Glomerular endothelial cell (primary cell): ENCODE data around the gene ARL6IP1. TPM values are rescaled to one million over a fixed set of nuclear protein-coding genes. Genes with fewer than 3 reads are reported as not detected.
"Not testable (repeated sequence)": the region's sequence is repeated elsewhere in the genome, so short reads cannot be mapped to it uniquely, and the experiment has no call there.

Experiments used
- DNase-seq: peaks from one replicate; pipeline ENCODE4 v3.0.0-alpha.2; 2011; ENCODE audit warnings: low read depth, low spot score; ENCODE audit errors: extremely low read depth
- total RNA-seq: library from RNA; depleted of rRNA; stranded (reverse); fragments of >200 nt; gene quantifications from 2 replicates; pipeline ENCODE4 v1.2.3, GENCODE V29; 2015

ARL6IP1 gene
- total RNA-seq, 1 donor from 2014 or later, result 160 TPM

GRCh38 chr16:18800293-18800692 is 1.1 kb downstream of the ARL6IP1 start:
- DNase-seq, result no peak

DNA sequence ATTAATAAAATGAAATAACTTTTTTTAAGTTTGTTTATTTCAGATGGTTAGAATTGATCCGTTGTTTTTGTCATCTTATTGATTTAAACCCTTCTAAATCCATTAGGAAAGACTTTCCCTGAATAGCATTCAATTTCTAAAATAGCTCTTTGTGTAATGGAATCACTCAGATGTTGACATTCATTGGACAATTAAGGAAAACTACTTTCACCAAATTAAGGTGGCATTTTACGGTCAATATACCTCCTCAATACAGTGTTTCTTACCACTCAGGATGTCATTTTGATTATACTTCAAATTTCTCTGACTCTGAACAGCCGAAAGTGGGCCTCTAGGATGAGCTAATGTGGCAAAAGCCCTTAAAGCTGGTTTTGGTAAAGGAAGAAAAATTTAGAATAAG is 1.8 kb downstream of the ARL6IP1 start:
- DNase-seq, result no peak

- DNase-seq, result no peak
Measured at GRCh38 chr16:18797746-18798145, 3.6 kb downstream of the ARL6IP1 start.

DNA sequence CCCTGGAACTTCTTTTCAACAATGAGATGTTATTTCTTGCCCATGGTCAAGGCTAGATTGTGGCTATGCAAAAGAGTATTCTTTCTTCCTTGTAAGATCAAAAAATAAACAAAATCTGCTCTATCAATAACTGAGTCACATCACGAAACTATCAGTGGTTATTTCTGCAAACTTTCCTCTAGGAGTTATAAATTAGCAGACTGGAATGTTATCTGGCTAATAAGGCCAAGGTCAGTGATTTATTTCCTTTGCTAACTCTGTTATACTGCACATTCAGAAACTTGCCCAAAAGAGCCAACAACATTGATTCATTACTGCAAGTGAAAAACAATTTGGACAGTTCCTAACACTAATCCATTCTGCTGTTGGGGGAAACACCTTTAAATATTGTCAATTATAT is 5.0 kb downstream of the ARL6IP1 start:
- no peak for DNase-seq

DNA sequence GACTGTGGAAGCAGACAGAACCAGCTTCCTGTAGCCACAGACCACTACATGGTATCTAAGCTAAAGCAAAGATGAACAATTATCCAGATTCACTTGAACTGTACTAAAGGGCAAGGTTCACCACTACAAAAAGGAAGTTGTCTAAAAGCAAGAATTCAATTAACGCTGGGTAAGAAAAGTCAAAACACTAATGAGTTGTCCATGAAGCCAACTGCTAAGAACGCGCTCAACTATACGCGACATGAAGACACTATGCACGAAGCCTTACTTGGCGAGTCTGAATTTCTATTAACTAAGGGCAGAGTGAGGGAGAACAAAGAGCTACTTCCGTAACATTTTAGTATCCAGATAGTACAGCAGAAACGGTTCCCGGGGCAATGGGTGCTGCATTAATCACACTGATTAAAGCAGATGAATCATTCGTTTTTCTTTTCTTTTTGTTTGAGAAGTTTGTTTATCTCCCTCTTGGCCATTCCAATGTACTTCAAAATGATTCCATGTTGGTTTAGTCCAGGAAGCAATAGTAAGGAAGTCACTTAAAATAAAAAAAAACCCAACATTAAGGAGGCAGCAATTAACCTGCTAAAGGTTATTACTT is 8.4 kb downstream of the ARL6IP1 start:
- no peak for DNase-seq

DNA sequence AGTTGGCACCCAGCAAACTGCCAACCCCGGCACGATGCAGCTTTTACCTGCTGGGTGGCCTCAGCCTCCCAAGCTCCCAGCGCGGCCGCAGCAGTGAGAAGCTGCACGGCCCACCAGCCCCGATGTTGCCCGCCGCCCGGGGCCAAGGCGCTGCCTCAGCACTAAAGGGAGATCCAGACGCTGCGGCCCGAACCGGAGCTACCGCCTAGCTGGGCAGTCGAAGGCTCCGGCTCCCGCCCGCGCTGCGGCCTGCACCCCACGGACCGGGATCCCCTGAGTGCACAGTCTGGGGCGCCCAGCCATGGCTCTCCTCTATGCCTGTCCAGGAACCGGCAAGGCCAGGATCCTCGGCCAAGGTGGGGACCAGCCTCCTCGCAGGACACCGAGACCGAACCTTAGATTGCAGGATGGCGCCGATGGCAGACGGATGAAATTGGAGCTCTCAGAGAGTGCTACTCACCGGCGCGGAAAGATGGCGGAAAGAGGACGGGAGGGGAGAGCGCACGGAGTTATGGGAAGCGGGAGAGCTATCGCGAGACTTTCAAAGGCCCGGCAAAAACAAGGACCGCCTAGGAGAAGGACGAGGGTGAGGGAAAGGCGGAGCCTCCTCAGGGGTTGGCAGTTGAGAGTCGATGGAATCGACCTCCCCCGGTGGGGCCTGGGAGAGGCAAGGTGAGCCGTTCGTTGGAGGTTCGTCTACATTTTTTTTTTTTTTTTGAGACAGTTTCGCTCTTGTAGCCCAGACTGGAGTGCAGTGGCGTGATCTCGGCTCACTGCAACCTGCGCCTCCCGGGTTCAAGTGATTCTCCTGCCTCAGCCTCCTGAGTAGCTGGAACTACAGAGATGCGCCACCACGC is 11.3 kb downstream of the ARL6IP1 start, which contains the start of gene RPS15A:
TSS of gene RPS15A (minus strand) at position 485 of the 857 bp plus-strand sequence. CDS start 1,221 bp downstream, outside the sequence.
- peak; percentile 91 for DNase-seq

DNA sequence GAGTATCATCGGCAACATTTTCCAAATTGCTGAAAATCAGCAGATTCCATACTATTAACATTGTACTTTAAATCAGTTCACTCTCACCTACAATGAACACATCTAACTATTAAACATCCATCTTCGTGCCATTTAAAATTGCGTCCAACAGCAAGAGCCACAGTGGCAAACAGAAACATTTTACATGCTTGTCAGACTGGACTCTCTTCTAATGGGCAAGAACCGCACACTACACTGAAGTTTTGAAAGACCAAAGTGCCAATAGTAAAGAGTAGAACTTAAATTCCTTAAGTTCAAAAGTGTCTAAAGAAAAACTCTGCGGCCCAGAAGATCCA is 11.9 kb downstream of the ARL6IP1 start:
- DNase-seq, result no peak

DNA sequence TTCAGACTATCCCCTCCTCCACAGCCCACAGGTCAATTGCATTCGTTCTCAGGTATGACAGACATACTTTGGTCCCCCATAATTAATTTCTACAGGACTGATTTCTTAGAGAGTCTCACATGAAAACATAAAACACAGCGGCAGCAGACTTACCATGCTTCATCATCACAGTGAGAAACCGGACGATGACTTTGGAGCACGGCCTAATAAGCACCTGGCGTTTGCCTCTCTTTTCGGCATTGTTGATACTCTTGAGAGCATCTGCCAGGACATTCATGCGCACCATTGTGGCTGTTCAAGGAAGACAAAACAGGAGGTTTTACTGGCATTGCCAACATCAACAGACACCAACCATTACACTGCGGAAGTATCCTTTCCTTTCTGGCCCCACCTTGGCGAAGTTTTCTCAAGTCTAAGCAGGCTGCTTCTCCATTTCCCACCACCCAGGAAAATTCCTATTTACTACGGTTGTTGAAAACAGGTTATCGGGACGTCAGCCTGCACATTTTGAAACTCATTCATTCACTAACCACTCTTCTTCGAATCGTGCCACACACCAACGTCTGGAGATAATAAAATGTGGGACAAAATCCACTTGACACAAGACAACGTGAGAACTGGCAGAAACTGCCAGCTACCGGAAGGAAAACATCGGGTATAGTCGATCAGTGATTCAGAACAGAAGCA is 12.4 kb downstream of the ARL6IP1 start:
- no peak for DNase-seq

- DNase-seq, result no peak
Measured at GRCh38 chr16:18784917-18785623, 16.3 kb downstream of the ARL6IP1 start.

- no peak for DNase-seq
Measured at GRCh38 chr16:18783430-18784341, 17.7 kb downstream of the ARL6IP1 start.

GRCh38 chr16:18782697-18783429 is 18.5 kb downstream of the ARL6IP1 start:
- DNase-seq, result no peak

- not testable (repeated sequence) for DNase-seq
Measured at GRCh38 chr16:18781232-18781631, 20.1 kb downstream of the ARL6IP1 start.

DNA sequence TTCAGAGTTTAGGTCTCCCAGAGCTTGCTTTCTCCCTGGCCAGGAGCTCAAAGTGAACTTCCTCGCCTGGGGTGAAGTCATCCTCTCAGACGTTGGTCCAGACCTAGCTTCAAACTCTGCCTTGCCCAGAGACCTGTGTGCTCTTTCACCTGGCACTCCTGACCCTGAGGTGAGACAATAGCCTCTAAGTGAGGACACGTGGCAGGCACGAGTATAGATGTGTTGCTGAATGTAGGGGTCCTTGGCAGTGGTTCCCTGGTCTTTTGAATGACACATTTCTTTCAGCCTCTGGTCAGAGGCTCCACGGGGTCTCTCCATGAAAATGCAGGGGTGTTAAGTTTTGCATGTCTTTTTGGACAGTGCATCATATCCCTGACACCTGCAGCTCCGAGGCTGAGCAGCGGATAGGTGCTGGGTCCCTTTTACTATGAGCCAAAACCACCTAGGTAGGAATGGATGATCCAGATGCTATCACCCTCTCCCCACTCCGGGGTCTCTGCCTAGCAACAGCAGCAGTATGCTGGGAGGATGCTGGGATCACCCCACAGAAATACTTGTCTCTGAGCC is 20.8 kb downstream of the ARL6IP1 start:
- DNase-seq, result not testable (repeated sequence)

DNA sequence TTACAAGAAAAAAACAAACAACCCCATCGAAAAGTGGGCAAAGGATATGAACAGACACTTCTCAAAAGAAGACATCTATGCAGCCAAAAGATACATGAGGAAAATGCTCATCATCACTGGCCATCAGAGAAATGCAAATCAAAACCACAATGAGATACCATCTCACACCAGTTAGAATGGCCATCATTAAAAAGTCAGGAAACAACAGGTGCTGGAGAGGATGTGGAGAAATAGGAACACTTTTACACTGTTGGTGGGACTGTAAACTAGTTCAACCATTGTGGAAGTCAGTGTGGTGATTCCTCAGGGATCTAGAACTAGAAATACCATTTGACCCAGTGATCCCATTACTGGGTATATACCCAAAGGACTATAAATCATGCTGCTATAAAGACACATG is 23.7 kb downstream of the ARL6IP1 start:
- not testable (repeated sequence) for DNase-seq

DNA sequence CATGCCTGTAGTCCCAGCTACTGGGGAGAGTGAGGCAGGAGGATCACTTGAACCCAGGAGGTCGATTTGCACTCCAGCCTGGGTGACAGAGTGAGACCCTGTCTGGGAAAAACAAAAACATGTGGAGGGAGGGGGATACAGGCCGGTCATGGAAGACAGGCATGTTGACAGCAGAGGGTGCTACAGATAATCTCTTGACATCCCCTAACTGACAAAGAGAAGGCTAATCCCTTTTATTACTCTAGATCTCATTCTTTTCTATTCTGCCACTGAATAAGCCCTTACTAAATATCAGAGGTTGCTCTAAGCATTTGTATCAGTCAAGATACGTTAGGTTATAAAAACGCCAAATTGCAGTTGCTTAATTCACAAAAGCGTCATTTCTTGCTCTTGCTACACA is 25.0 kb downstream of the ARL6IP1 start:
- DNase-seq, result not testable (repeated sequence)

DNA sequence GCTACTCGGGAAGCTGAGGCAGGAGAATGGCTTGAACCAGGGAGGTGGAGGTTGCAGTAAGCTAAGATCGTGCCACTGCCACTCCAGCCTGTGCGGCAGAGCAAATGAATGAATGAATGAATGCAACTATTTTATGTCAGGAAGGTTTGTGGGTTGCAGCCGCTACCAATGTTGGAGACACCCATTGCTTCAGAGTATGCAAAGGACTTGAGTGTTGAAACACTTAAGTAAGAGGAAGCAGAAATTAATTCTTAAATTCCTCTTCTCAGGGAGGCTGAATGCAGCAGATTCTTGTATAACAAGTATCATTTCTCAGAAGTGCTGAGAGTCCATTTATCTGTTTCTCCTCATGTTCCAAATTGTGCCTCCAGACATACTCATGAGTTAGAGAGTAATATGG is 26.7 kb downstream of the ARL6IP1 start:
- not testable (repeated sequence) for DNase-seq

DNA sequence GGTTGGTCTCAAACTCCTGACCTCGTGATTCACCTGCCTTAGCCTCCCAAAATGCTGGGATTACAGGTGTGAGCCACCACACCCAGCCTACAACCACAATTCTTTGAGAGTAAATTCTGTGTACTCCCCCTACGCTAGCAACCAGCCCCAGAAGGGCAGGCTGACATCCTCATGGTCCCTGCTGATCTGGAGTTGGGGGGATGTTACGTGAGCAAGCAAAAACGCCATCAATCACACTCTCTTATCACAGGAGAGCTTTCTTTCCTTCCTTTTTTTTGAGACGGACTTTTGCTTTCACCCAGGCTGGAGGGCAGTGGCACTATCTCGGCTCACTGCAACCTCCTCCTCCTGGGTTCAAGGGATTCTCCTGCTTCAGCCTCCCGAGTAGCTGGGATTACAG is 29.2 kb downstream of the ARL6IP1 start:
- DNase-seq, result not testable (repeated sequence)

- not testable (repeated sequence) for DNase-seq
Measured at GRCh38 chr16:18770336-18770962, 30.9 kb downstream of the ARL6IP1 start.
